CD8-positive, alpha-beta memory T cell (primary cell): ENCODE results near the gene TMEM256. TPM values are rescaled to one million over a fixed set of nuclear protein-coding genes. Genes with fewer than 3 reads are reported as not detected.

Experiments
- CTCF ChIA-PET: fragments of 350-600 bp; sonication (Branson Sonifier 250); formaldehyde crosslinking; loops from one replicate; lab custom pipeline; 2021; ENCODE audit warnings: antibody characterized with exemption; lab: Charles Lee
- POLR2A ChIA-PET: fragments of 350-600 bp; sonication (Branson Sonifier 250); formaldehyde crosslinking; loops from one replicate; lab custom pipeline; 2021; ENCODE audit warnings: antibody characterized with exemption; lab: Charles Lee
- DNase-seq, 5 donors: peaks; one replicate each; pipeline versions ENCODE4 v3.0.0 to v3.0.0-alpha.2; 2020 to 2022; ENCODE audit warnings: mixed read lengths in 1 of 5
- H3K27ac ChIP-seq: one replicate; pipeline ENCODE4 v1.7.0; 2013; ENCODE audit warnings: low read depth, mild to moderate bottlenecking, low read length, moderate library complexity
- H3K27me3 ChIP-seq: 2 replicates; pipeline ENCODE4 v1.7.0; 2013; ENCODE audit warnings: low read length, mild to moderate bottlenecking; ENCODE audit not compliant: insufficient read depth, poor library complexity, severe bottlenecking
- H3K36me3 ChIP-seq: 2 replicates; pipeline ENCODE4 v1.7.0; 2013; ENCODE audit warnings: mild to moderate bottlenecking, low read length, moderate library complexity; ENCODE audit not compliant: insufficient read depth
- H3K4me1 ChIP-seq: 2 replicates; pipeline ENCODE4 v1.7.0; 2013; ENCODE audit warnings: mild to moderate bottlenecking, low read length, moderate library complexity; ENCODE audit not compliant: insufficient read depth
- H3K4me3 ChIP-seq: 2 replicates; pipeline ENCODE4 v1.7.0; 2013; ENCODE audit warnings: mild to moderate bottlenecking, low read length
- H3K9me3 ChIP-seq: 2 replicates; pipeline ENCODE4 v1.7.0; 2013; ENCODE audit warnings: mild to moderate bottlenecking, low read length
- H3K27ac Mint-ChIP-seq, 8 donors: one replicate each; pipeline ENCODE4 v1.8.0; 2020 to 2021; ENCODE audit warnings: mixed read lengths in 8 of 8, mild to moderate bottlenecking in 6 of 8, inconsistent platforms in 3 of 8, moderate library complexity in 3 of 8
- H3K27me3 Mint-ChIP-seq, 2 donors: one replicate each; pipeline ENCODE4 v1.8.0; 2020 to 2021; ENCODE audit warnings: mixed read lengths in 2 of 2, mild to moderate bottlenecking in 1 of 2, moderate library complexity in 1 of 2
- H3K36me3 Mint-ChIP-seq, 3 donors: one replicate each; pipeline ENCODE4 v1.8.0; 2020 to 2021; ENCODE audit warnings: mixed read lengths in 3 of 3, inconsistent platforms in 1 of 3, mild to moderate bottlenecking in 1 of 3
- H3K4me1 Mint-ChIP-seq, 3 donors: one replicate each; pipeline ENCODE4 v1.8.0; 2020 to 2021; ENCODE audit warnings: mixed read lengths in 3 of 3, inconsistent platforms in 1 of 3, mild to moderate bottlenecking in 1 of 3
- H3K4me3 Mint-ChIP-seq, 7 donors: one replicate each; pipeline ENCODE4 v1.8.0; 2020 to 2021; ENCODE audit warnings: mixed read lengths in 7 of 7, mild to moderate bottlenecking in 6 of 7, moderate library complexity in 4 of 7, inconsistent platforms in 2 of 7
- H3K9me3 Mint-ChIP-seq, 5 donors: one replicate each; pipeline ENCODE4 v1.8.0; 2020 to 2022; ENCODE audit warnings: mixed read lengths in 5 of 5, mild to moderate bottlenecking in 3 of 5, moderate library complexity in 2 of 5, inconsistent platforms in 1 of 5
- polyA plus RNA-seq: library from polyadenylated mRNA; unstranded; fragments of 300-500 nt; fragmentation: Illumina TruSeq; gene quantifications from one replicate; pipeline ENCODE4 v1.2.3, GENCODE V29; 2021
- total RNA-seq, 2 experiments: library from RNA; stranded (reverse); gene quantifications; one replicate each; pipeline ENCODE4 v1.2.3, GENCODE V29; 2021

Gene TMEM256
- total and polyA plus RNA-seq, 3 experiments from 2014 or later = 45.4 to 62.4 (median 51.4) TPM

GRCh38 chr17:7396147-7396546 lies 7.8 kb downstream of the TMEM256 start:
- Mint-ChIP-seq H3K27me3 (no peaks in the 10 kb centered on the region), H3K27ac (peak overlapping the region in 3 of 8 donors; percentile 47 to 76 (median 70)), H3K36me3 (peaks cover 0 to 22% (median 0%) of the 10 kb centered on the region in 3 donors), H3K4me1 (peaks cover 20 to 36% (median 21%) of the 10 kb centered on the region in 3 donors), H3K9me3 (no peaks in the 10 kb centered on the region), H3K4me3 (peak overlapping the region in 6 of 7 donors; percentile 11 to 78 (median 48))
- Histone ChIP-seq H3K9me3 (no peaks in the 10 kb centered on the region), H3K36me3 (peaks cover 13% of the 10 kb centered on the region), H3K4me3 (no peak overlapping the region), H3K4me1 (peaks cover 26% of the 10 kb centered on the region), H3K27me3 (no peaks in the 10 kb centered on the region), H3K27ac (no peak overlapping the region)
- ChIA-PET POLR2A (interaction anchor here (0.7 kb wide), 1 partner anchor 163 kb away, joined by 3 read pairs; no protein-coding TSS in a partner anchor), CTCF (no interaction called here)
- peak in 1 of 5 donors; percentile 20 for DNase-seq

GRCh38 chr17:7394452-7395191 lies 9.3 kb downstream of the TMEM256 start, which contains the start of gene PLSCR3:
Gene PLSCR3 (minus strand): TSS chr17:7394525. CDS start chr17:7394110, 415 bp downstream.
- Mint-ChIP-seq H3K27ac (peak within 1 kb of the TSS; percentile 90 to 98 (median 96)), H3K4me3 (peak within 1 kb of the TSS; percentile 91 to 99 (median 95)), H3K36me3 (peaks cover 0 to 38% (median 3%) of the 10 kb centered on the region in 3 donors), H3K4me1 (peaks cover 21 to 46% (median 27%) of the 10 kb centered on the region in 3 donors), H3K9me3 (no peaks in the 10 kb centered on the region), H3K27me3 (no peaks in the 10 kb centered on the region)
- DNase-seq = peak; percentile 76 to 86 (median 83)
- ChIA-PET CTCF (interaction anchor here (1.1 to 1.3 kb wide), 2 partner anchors 8 to 10 kb away, joined by 3 to 8 read pairs; no protein-coding TSS in a partner anchor), POLR2A (interaction anchor here (0.6 to 1.8 kb wide), 7 partner anchors 9 to 91 kb away, joined by 3 to 12 read pairs (median 4); partner anchors contain the start of genes POLR2A, TMEM102, TMEM256 and ZBTB4)
- Histone ChIP-seq H3K27me3 (no peaks in the 10 kb centered on the region), H3K4me1 (peaks cover 35% of the 10 kb centered on the region), H3K27ac (peak within 1 kb of the TSS; percentile 80), H3K4me3 (peak within 1 kb of the TSS; percentile 88), H3K36me3 (peaks cover 28% of the 10 kb centered on the region), H3K9me3 (no peaks in the 10 kb centered on the region)

- H3K9me3 ChIP-seq = no peaks in the 10 kb centered on the region
- peaks cover 0 to 45% (median 3%) of the 10 kb centered on the region in 3 donors for H3K36me3 Mint-ChIP-seq
- no peaks in the 10 kb centered on the region for H3K27me3 ChIP-seq
- H3K27me3 Mint-ChIP-seq = no peaks in the 10 kb centered on the region
- peak overlapping the region; percentile 80 for H3K27ac ChIP-seq
- H3K4me3 Mint-ChIP-seq = peak overlapping the region; percentile 91 to 99 (median 95)
- DNase-seq = peak; percentile 61 to 82 (median 75)
- H3K27ac Mint-ChIP-seq = peak overlapping the region; percentile 90 to 98 (median 96)
- no peaks in the 10 kb centered on the region for H3K9me3 Mint-ChIP-seq
- peaks cover 35% of the 10 kb centered on the region for H3K4me1 ChIP-seq
- POLR2A ChIA-PET = interaction anchor here (0.6 to 1.8 kb wide), 6 partner anchors 9 to 92 kb away, joined by 3 to 12 read pairs (median 4); partner anchors contain the start of genes TMEM102, TMEM256 and ZBTB4
- CTCF ChIA-PET = interaction anchor here (1.1 to 1.3 kb wide), 2 partner anchors 9 kb away, joined by 3 to 8 read pairs; no protein-coding TSS in a partner anchor
- peaks cover 32% of the 10 kb centered on the region for H3K36me3 ChIP-seq
- peak overlapping the region; percentile 88 for H3K4me3 ChIP-seq
- peaks cover 22 to 46% (median 27%) of the 10 kb centered on the region in 3 donors for H3K4me1 Mint-ChIP-seq
These were observed 10.1 kb downstream of the TMEM256 start for GRCh38 chr17:7393613-7394451.

GRCh38 chr17:7392696-7393612 lies 10.9 kb downstream of the TMEM256 start:
- Histone ChIP-seq H3K4me3 (peak overlapping the region; percentile 88), H3K9me3 (no peaks in the 10 kb centered on the region), H3K27me3 (no peaks in the 10 kb centered on the region), H3K36me3 (peaks cover 32% of the 10 kb centered on the region), H3K4me1 (peaks cover 35% of the 10 kb centered on the region), H3K27ac (peak overlapping the region; percentile 80)
- DNase-seq = peak in 1 of 5 donors; percentile 38
- peak overlapping the region; percentile 70 to 99 (median 93) for H3K4me3 Mint-ChIP-seq
- no peaks in the 10 kb centered on the region for H3K27me3 Mint-ChIP-seq
- peaks cover 22 to 46% (median 27%) of the 10 kb centered on the region in 3 donors for H3K4me1 Mint-ChIP-seq
- CTCF ChIA-PET = no interaction called here
- POLR2A ChIA-PET = interaction anchor here (0.7 kb wide), 1 partner anchor 11 kb away, joined by 5 read pairs; the partner anchor contains the start of gene TMEM256
- H3K9me3 Mint-ChIP-seq = no peaks in the 10 kb centered on the region
- peak overlapping the region in 7 of 8 donors; percentile 42 to 98 (median 76) for H3K27ac Mint-ChIP-seq
- H3K36me3 Mint-ChIP-seq = peaks cover 0 to 52% (median 3%) of the 10 kb centered on the region in 3 donors

DNA sequence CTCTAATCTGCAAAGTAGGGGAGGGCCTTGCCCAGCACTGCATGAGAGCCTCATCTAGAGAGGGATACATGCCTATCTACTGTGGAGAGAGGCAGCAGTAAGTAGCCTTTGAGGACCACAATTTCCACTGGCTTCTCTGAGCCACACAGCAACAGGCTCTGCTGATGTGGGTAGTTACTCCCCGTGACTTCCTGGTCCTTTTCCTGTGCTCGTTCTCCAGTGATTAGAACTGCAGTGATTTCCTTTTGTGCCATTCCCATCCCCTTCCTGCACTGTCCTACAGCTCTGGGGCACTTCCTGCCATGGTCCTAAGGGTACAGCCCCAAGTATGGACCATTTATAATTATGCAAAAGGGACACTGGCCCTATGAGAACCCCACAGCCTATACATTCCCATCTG lies 12.6 kb downstream of the TMEM256 start:
- ChIA-PET CTCF (no interaction called here), POLR2A (no interaction called here)
- no peak for DNase-seq
- H3K36me3 ChIP-seq = peaks cover 32% of the 10 kb centered on the region
- Mint-ChIP-seq H3K36me3 (peaks cover 0 to 62% (median 3%) of the 10 kb centered on the region in 3 donors), H3K4me1 (peaks cover 22 to 46% (median 27%) of the 10 kb centered on the region in 3 donors), H3K4me3 (peak overlapping the region in 3 of 7 donors; percentile 23 to 76 (median 47)), H3K27ac (peak overlapping the region in 4 of 8 donors; percentile 29 to 84 (median 37)), H3K9me3 (no peaks in the 10 kb centered on the region), H3K27me3 (no peaks in the 10 kb centered on the region)
- no peak overlapping the region for H3K27ac ChIP-seq
- no peaks in the 10 kb centered on the region for H3K9me3 ChIP-seq
- H3K4me1 ChIP-seq = peaks cover 35% of the 10 kb centered on the region
- no peak overlapping the region for H3K4me3 ChIP-seq
- H3K27me3 ChIP-seq = no peaks in the 10 kb centered on the region

DNA sequence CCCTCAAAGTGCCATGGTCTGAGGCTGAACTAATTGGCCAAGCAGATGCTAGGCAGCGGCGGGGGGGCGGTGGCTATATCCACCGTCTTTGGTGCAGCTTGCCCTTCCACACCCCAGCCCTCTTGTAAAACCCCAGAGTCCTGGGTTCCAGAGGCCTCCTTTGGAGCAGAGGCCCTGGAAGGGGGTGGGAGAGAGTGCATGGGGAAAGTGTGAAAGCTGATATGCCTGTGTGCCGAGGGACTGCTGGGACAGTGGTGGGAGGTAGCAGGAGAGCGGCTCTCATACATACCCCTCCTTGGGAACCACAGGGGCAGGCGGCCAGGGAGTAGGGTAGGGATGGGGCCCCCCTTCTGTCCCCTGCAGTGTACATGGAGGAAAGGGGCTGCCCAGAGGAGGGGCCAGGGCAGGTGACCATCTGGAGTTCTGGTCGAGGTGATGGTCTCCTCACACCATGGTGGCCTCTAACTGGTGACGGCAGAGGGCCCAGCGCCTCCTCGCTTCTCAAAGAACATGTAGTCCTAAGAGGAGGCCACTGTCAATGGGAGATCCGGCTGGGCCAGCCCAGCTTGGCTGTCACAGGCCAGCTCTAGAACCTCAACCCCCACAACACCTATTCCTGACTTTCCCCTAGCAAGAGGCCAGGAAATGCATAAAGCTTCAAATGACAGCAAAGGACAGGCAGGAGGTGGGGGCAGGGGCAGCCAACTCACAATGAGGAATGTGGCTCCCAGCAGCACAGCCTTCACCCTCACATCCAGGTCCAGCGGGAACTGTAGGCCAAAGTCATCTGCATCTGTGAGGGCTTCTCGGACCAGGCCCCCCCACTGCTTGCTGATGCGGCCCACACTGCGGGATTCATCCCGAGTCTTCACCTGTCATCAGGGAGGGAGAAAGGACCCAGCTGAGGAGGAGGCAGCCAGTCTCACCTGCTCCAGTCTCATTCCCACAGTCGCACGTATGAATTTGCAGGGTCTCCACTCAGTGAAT lies 13.7 kb downstream of the TMEM256 start:
- no peaks in the 10 kb centered on the region for H3K9me3 Mint-ChIP-seq
- Histone ChIP-seq H3K27me3 (no peaks in the 10 kb centered on the region), H3K9me3 (no peaks in the 10 kb centered on the region), H3K4me3 (no peak overlapping the region), H3K36me3 (peaks cover 32% of the 10 kb centered on the region), H3K4me1 (peaks cover 34% of the 10 kb centered on the region), H3K27ac (no peak overlapping the region)
- H3K36me3 Mint-ChIP-seq = peaks cover 0 to 64% (median 3%) of the 10 kb centered on the region in 3 donors
- ChIA-PET CTCF (interaction anchor here (0.6 kb wide), 1 partner anchor 10 kb away, joined by 4 read pairs; no protein-coding TSS in a partner anchor), POLR2A (no interaction called here)
- H3K4me3 Mint-ChIP-seq = peak overlapping the region in 1 of 7 donors; percentile 66
- H3K27me3 Mint-ChIP-seq = no peaks in the 10 kb centered on the region
- H3K4me1 Mint-ChIP-seq = peaks cover 22 to 41% (median 27%) of the 10 kb centered on the region in 3 donors
- DNase-seq = no peak
- peak overlapping the region in 3 of 8 donors; percentile 6 to 78 (median 37) for H3K27ac Mint-ChIP-seq
